HG03064 (cell line): ENCODE measurements around the gene SLC22A4.

ENCODE experiments used
- ATAC-seq: cut with Tn5 transposase; IDR thresholded peaks from one replicate; pipeline ENCODE4 v1.9.1; 2021; ENCODE audit warnings: low read depth; ENCODE audit not compliant: unreplicated experiment

Gene SLC22A4

GRCh38 chr5:132261881-132262845, 32.0 kb upstream of the SLC22A4 start:
- ATAC-seq, result no peak

GRCh38 chr5:132262882-132263547, 31.2 kb upstream of the SLC22A4 start:
- no peak for ATAC-seq

GRCh38 chr5:132263548-132264261, 30.5 kb upstream of the SLC22A4 start:
- ATAC-seq, result no peak

DNA sequence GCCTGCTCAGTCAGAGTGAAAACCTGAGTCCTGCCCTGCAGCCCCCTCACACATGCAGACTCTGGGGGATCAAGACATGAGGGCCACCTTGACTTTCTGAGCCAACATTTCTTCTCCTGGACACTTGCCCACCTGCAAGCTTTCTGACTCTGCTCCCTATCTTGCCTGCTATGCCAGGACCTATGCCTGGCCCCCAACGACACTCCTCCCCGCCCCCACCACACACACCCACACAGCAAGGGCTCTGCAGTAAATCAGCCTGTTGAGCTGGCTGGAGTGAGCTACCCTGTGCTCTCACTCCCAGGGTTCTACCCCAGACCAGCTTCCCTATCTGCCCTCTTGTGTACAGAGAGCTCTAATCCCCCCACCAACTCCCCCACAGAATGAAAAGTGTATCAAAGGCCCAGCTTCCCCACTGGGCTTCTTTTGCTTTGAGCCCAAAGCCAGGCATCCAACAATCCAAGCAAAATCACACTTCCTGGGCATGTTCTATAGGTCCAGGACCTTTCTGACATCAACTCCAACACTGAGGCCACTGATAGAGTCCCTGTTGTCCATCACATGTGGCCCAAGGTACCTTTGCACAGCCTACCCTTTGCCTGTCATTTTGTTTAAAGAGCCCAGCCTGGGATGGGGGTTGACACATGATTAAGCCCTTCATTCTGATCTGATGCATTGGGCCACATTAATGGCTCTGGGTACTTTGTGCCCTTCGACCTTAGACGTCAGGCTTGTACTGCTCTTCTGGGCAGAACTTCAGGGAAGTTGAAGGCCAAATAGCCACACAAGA, 29.5 kb upstream of the SLC22A4 start:
- ATAC-seq, result no peak

GRCh38 chr5:132265336-132266030, 28.7 kb upstream of the SLC22A4 start:
- ATAC-seq, result no peak

- no peak for ATAC-seq
Measured at GRCh38 chr5:132266031-132266835, 28.0 kb upstream of the SLC22A4 start.

- ATAC-seq, result no peak
Measured at GRCh38 chr5:132266836-132267160, 27.4 kb upstream of the SLC22A4 start.

DNA sequence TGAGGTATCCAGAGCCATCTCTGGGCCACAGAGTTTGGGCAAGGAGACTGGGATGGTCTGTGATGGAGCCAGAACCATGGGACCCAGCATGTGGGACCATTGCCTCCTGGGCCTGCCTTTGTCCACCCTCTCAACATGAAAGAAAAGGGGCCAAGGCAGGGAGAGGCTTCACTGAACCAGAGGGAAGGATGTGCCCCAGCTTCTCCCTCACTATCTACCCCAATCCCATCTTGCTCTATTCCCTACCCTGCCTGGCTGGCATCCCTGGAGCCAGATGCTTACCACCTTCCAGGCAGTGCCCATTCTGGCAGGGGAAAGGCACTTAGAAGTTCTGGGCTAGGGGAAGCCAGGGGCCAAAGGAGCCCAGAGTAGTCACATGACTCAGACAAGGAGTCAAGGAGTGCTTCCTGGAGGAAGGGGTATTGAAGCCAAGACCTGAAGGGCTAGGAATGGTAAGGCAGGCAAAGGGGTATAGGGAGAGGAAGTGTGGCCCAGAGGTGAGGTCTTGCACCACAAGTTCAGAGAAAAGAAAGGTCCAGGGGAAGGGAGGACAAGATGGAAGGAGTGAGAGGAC, 26.9 kb upstream of the SLC22A4 start:
- ATAC-seq, result no peak

DNA sequence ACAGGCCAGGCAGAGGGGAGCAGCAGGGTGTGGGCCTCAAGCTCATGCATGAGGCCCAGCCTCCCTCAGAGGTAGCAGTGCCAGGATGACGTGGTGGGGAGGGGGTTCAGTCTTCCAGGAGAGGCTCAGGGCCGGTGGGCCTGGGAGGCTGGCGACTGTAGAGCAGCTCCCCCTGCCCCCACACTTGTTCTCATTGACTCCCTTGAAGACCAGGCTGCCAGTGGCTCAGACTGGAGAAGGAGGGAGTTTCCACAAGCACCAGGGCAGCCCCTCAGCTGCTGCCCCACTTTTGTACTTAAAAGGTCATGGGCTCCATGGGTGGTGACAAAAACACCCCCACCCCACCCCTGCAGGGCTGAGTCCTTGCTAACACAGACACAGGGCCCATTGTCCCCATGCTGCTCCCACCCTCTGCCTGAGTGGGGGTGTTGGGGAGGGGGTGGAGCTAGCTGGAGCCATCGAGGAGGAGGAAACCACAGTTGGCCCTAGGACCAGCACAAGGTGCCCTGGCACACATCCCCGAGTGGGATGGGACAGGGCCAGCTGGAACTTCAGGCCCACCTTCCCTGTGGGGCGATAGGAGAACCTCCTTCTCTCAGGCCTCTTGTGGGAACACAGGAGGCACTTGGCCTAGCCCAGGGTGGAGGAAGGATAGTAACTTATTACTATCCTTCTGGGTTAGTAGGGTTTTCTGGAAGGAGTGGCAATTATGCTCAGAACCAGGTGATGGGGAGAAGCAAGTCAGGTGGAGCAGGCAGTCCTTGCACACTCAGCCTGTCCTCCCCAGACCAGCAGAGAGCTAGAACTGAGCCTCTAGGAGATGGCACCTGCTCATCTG, 26.0 kb upstream of the SLC22A4 start:
- peak; percentile 5 for ATAC-seq

GRCh38 chr5:132268769-132269551, 25.2 kb upstream of the SLC22A4 start:
- peak; percentile 74 for ATAC-seq

GRCh38 chr5:132269635-132270334, 24.4 kb upstream of the SLC22A4 start:
- no peak for ATAC-seq

- no peak for ATAC-seq
Measured at GRCh38 chr5:132270335-132270665, 23.9 kb upstream of the SLC22A4 start.

DNA sequence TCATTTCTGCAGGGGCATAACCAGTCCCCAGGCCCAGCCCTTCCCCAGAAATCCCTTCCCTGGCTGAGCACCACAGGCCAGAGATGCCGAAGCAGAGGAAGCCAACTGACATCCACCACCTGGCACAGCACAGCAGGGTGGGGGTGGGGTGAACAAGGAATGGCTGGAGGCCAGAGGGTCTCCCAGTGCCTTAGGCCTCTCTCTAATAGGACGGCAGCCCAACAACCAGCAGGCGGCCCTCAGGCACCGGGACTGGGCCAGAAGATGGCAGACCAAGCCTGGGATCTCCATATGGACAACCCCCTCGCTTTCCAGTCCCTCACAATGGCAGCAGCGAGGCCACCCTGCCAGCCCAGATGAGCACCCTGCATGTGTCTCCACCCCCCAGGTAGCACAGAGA, 23.5 kb upstream of the SLC22A4 start:
- ATAC-seq, result no peak

DNA sequence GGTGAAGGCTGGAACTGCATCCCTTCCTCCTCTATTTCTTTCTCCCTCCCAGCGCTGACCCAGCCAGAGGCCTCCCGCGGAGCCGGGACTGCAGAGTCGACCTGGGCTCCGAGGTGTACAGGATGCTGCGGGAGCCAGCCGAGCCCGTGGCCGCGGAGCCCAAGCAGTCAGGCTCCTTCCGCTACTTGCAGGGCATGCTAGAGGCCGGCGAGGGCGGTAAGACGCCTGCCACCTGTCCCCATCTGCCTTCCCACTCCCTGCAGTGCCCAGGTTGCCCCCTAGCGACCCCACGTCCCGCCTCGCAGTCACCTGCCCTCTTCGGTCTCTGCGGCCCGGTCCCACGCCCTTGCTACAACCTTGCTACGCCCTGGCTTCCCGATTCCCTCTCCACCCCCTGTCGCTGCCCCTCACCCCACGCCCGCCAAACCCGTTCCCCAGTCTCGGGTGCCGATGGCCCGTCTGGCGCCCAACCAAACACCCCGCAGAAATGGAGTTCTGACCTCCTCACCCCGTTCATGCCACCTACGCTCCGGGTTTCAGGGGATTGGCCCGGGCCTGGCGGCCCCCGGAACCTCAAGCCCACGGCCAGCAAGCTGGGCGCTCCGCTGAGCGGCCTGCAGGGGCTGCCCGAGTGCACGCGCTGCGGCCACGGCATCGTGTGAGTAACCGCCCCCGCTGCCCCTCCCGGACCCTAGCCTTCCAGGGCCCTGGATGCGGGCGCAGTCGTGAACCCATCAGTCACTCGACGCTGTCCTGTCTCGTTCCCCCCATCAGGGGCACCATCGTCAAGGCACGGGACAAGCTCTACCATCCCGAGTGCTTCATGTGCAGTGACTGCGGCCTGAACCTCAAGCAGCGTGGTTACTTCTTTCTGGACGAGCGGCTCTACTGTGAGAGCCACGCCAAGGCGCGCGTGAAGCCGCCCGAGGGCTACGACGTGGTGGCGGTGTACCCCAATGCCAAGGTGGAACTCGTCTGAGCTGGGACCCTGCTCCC, 22.6 kb upstream of the SLC22A4 start:
- ATAC-seq, result no peak
